ENCODE results near the gene HOXC6.
A peak's percentile ranks its signal among the peaks of the same experiment; 100 is the strongest.

HOXC6 gene

GRCh38 chr12:53983950-53984572, 44.2 kb upstream of the HOXC6 start:
- FAIRE-seq, result no peak
- DNase-seq (ENCODE audit: insufficient read length, low spot score), result no peak
- no peak for TF ChIP-seq POU2F2 (IDR thresholded peaks at IDR 0.05; ENCODE audit: low read depth, low read length)
- no peak for TF ChIP-seq SPI1 (IDR thresholded peaks at IDR 0.05; ENCODE audit: low read depth, low read length)
- no peak for TF ChIP-seq POLR2A (IDR thresholded peaks at IDR 0.05; ENCODE audit: low read depth, low read length)
- no peak for TF ChIP-seq POLR2AphosphoS5 (IDR thresholded peaks at IDR 0.05; ENCODE audit: low read depth, low read length)
- no peak for TF ChIP-seq TAF1 (IDR thresholded peaks at IDR 0.05; ENCODE audit: low read depth, low read length)
- no peak for TF ChIP-seq PAX5 (IDR thresholded peaks at IDR 0.05; ENCODE audit: insufficient read depth, low read length, severe bottlenecking)

GRCh38 chr12:53984901-53985691, 43.1 kb upstream of the HOXC6 start, which contains the start of gene HOXC10:
Gene HOXC10, plus strand, starts transcription at chr12:53985146. Its CDS starts 114 bp downstream, at chr12:53985260.
- FAIRE-seq, result peak; percentile 66
- TF ChIP-seq POLR2A (IDR thresholded peaks at IDR 0.05; ENCODE audit: low read depth, low read length), result no peak
- TF ChIP-seq POU2F2 (IDR thresholded peaks at IDR 0.05; ENCODE audit: low read depth, low read length), result no peak
- no peak for TF ChIP-seq POLR2AphosphoS5 (IDR thresholded peaks at IDR 0.05; ENCODE audit: low read depth, low read length)
- TF ChIP-seq TAF1 (IDR thresholded peaks at IDR 0.05; ENCODE audit: low read depth, low read length), result no peak
- no peak for TF ChIP-seq SPI1 (IDR thresholded peaks at IDR 0.05; ENCODE audit: low read depth, low read length)
- TF ChIP-seq PAX5 (IDR thresholded peaks at IDR 0.05; ENCODE audit: insufficient read depth, low read length, severe bottlenecking), result no peak

GRCh38 chr12:53985692-53985993, 42.6 kb upstream of the HOXC6 start:
- DNase-seq (ENCODE audit: insufficient read length, low spot score), result no peak
- no peak for TF ChIP-seq POLR2AphosphoS5 (IDR thresholded peaks at IDR 0.05; ENCODE audit: low read depth, low read length)
- TF ChIP-seq TAF1 (IDR thresholded peaks at IDR 0.05; ENCODE audit: low read depth, low read length), result no peak
- no peak for TF ChIP-seq POLR2A (IDR thresholded peaks at IDR 0.05; ENCODE audit: low read depth, low read length)
- no peak for TF ChIP-seq POU2F2 (IDR thresholded peaks at IDR 0.05; ENCODE audit: low read depth, low read length)
- no peak for TF ChIP-seq SPI1 (IDR thresholded peaks at IDR 0.05; ENCODE audit: low read depth, low read length)
- TF ChIP-seq PAX5 (IDR thresholded peaks at IDR 0.05; ENCODE audit: insufficient read depth, low read length, severe bottlenecking), result no peak
- no peak for FAIRE-seq

More at GRCh38 chr12:53984901-53985691, 43.1 kb upstream of the HOXC6 start, which contains the start of gene HOXC10:
- DNase-seq (ENCODE audit: insufficient read length, low spot score), result peak; percentile 77

DNA sequence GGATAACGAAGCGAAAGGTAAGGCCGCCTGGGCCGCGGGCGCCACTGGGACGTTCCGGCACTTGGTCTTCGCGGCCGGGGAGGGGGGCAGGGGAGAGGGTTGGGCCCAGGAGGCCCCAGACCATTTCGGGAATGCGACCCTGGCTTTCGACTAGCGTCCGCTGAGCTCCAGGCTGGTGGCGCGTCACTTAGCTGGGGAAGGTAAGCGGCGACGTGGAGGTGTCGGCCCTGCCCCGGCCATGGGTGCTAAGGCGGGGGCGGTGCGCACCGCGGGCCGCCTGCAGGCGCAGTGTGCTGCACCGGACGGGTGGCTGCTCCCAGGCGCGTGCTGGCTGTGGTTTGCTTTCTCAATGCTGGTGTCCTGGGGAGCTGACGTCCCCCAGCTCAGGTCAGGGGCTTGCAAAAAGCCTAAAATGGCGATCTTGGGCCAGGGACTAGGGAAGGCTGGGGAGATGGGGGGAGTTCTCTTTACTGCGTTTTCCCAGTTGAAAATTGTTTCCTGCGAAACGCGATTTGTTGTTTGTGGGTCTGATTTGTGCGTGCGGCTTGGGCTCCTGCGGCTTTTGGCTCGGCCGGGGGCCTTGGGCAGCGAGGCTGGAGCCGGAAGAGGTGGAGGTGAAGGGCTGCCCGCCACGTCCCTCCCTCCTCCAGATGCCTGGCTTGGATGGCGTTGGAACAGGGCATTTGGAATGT, 42.1 kb upstream of the HOXC6 start:
- DNase-seq (ENCODE audit: insufficient read length, low spot score) (no peak), FAIRE-seq (peak; percentile 31)
- TF ChIP-seq SPI1 (IDR thresholded peaks at IDR 0.05; ENCODE audit: low read depth, low read length) (no peak), TAF1 (IDR thresholded peaks at IDR 0.05; ENCODE audit: low read depth, low read length) (no peak), PAX5 (IDR thresholded peaks at IDR 0.05; ENCODE audit: insufficient read depth, low read length, severe bottlenecking) (no peak), POLR2AphosphoS5 (IDR thresholded peaks at IDR 0.05; ENCODE audit: low read depth, low read length) (no peak), POLR2A (IDR thresholded peaks at IDR 0.05; ENCODE audit: low read depth, low read length) (no peak), POU2F2 (IDR thresholded peaks at IDR 0.05; ENCODE audit: low read depth, low read length) (no peak)

- TF ChIP-seq POU2F2 (IDR thresholded peaks at IDR 0.05; ENCODE audit: low read depth, low read length), result no peak
- no peak for TF ChIP-seq TAF1 (IDR thresholded peaks at IDR 0.05; ENCODE audit: low read depth, low read length)
- no peak for TF ChIP-seq POLR2AphosphoS5 (IDR thresholded peaks at IDR 0.05; ENCODE audit: low read depth, low read length)
- no peak for TF ChIP-seq PAX5 (IDR thresholded peaks at IDR 0.05; ENCODE audit: insufficient read depth, low read length, severe bottlenecking)
- TF ChIP-seq POLR2A (IDR thresholded peaks at IDR 0.05; ENCODE audit: low read depth, low read length), result no peak
- TF ChIP-seq SPI1 (IDR thresholded peaks at IDR 0.05; ENCODE audit: low read depth, low read length), result no peak
- FAIRE-seq (no peak), DNase-seq (ENCODE audit: insufficient read length, low spot score) (no peak)
These were observed 41.4 kb upstream of the HOXC6 start for GRCh38 chr12:53986686-53987483.

- DNase-seq (ENCODE audit: insufficient read length, low spot score) (no peak), FAIRE-seq (no peak)
- TF ChIP-seq POLR2A (IDR thresholded peaks at IDR 0.05; ENCODE audit: low read depth, low read length) (no peak), POU2F2 (IDR thresholded peaks at IDR 0.05; ENCODE audit: low read depth, low read length) (no peak), PAX5 (IDR thresholded peaks at IDR 0.05; ENCODE audit: insufficient read depth, low read length, severe bottlenecking) (no peak), POLR2AphosphoS5 (IDR thresholded peaks at IDR 0.05; ENCODE audit: low read depth, low read length) (no peak), SPI1 (IDR thresholded peaks at IDR 0.05; ENCODE audit: low read depth, low read length) (no peak)
These were observed 40.4 kb upstream of the HOXC6 start for GRCh38 chr12:53987787-53988230.

- FAIRE-seq (no peak), DNase-seq (ENCODE audit: insufficient read length, low spot score) (no peak)
- no peak for TF ChIP-seq POLR2A (IDR thresholded peaks at IDR 0.05; ENCODE audit: low read depth, low read length)
- TF ChIP-seq POLR2AphosphoS5 (IDR thresholded peaks at IDR 0.05; ENCODE audit: low read depth, low read length), result no peak
- no peak for TF ChIP-seq TAF1 (IDR thresholded peaks at IDR 0.05; ENCODE audit: low read depth, low read length)
- TF ChIP-seq POU2F2 (IDR thresholded peaks at IDR 0.05; ENCODE audit: low read depth, low read length), result no peak
These were observed 39.6 kb upstream of the HOXC6 start for GRCh38 chr12:53988541-53989226.

Data from GM12891 (cell line).